OCI-LY3 (cell line): Measurements from ENCODE around the gene ASXL3.

Experiments
- H2AFZ ChIP-seq: fragments of 200-600, 300-600 bp; shearing (Covaris generic); 2 replicates; pipeline ENCODE4 v1.6.0; 2014; ENCODE audit warnings: antibody characterized with exemption, low read depth, low read length
- H3K27ac ChIP-seq: fragments of 200-600, 300-600 bp; sonication (generic); 2 replicates; pipeline ENCODE4 v1.5.1; 2014; ENCODE audit warnings: mild to moderate bottlenecking, low read length, moderate library complexity, mixed read lengths
- H3K27me3 ChIP-seq: fragments of 200-600, 300-600 bp; sonication (generic); 2 replicates; pipeline ENCODE4 v1.6.1; 2014; ENCODE audit warnings: low read depth, low read length, mixed read lengths
- H3K36me3 ChIP-seq: fragments of 200-600, 300-600 bp; sonication (generic); replicated peaks from 2 replicates; pipeline ENCODE3; 2014; ENCODE audit warnings: low read depth, low read length, mixed read lengths
- H3K4me1 ChIP-seq: fragments of 300-600, 200-600 bp; sonication (generic); 2 replicates; pipeline ENCODE4 v1.6.1; 2014; ENCODE audit warnings: low read length, mixed read lengths
- H3K4me2 ChIP-seq: fragments of 200-600, 300-600 bp; sonication (generic); 2 replicates; pipeline ENCODE4 v1.6.1; 2014; ENCODE audit warnings: low read length, mixed read lengths
- H3K4me3 ChIP-seq: fragments of 300-600, 200-600 bp; sonication (generic); 2 replicates; pipeline ENCODE4 v1.5.1; 2014; ENCODE audit warnings: antibody characterized with exemption, mild to moderate bottlenecking, low read length, moderate library complexity
- H3K79me2 ChIP-seq: fragments of 300-600, 200-600 bp; shearing (Covaris generic); 2 replicates; pipeline ENCODE4 v1.6.1; 2014; ENCODE audit warnings: mild to moderate bottlenecking, low read length, mixed read lengths
- H3K9ac ChIP-seq: fragments of 300-600, 200-600 bp; shearing (Covaris generic); 2 replicates; pipeline ENCODE4 v1.6.0; 2014; ENCODE audit warnings: mild to moderate bottlenecking, low read length, moderate library complexity
- H3K9me3 ChIP-seq: fragments of 200-600, 300-600 bp; shearing (Covaris generic); 2 replicates; pipeline ENCODE4 v1.6.1; 2014; ENCODE audit warnings: low read length, mixed read lengths; ENCODE audit not compliant: insufficient read depth
- H4K20me1 ChIP-seq: fragments of 200-600, 300-600 bp; sonication (generic); 2 replicates; pipeline ENCODE4 v1.6.1; 2016; ENCODE audit warnings: low read length, mixed read lengths; ENCODE audit not compliant: insufficient read depth
- CTCF ChIP-seq: fragments of 200-600, 300-600 bp; sonication (generic); IDR thresholded peaks from 2 replicates; pipeline ENCODE4 v1.5.1; 2014; ENCODE audit warnings: antibody characterized with exemption, low read length, low read depth
- EZH2phosphoT487 ChIP-seq: fragments of 200-600 bp; shearing (Covaris generic); IDR thresholded peaks from 2 replicates; pipeline ENCODE4 v1.6.1; 2018; ENCODE audit warnings: antibody characterized with exemption, mixed run types, low read depth

Gene ASXL3

DNA sequence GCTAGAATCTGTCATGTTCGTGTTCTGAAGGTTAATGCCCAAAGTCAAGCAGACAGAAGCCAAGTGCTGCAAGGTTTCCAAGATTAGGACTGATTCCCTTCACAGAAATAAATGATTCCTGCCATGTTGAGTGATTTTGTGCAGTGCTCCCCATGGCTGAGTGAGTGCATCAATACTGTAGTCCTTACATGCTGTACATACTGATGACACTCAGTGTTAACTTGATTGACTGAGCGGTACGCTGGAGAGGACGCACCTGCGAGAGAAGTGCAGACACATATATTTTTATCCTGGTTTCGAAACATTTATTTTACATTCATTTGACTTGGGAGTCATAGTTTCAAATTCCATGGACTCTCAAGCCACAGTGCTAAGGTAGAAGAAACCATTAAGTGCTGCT lies 92.0 kb downstream of the ASXL3 start:
- TF ChIP-seq CTCF = no peak
- no peak for TF ChIP-seq EZH2phosphoT487
- no peak overlapping the region for H3K27ac ChIP-seq
- no peak overlapping the region for H2AFZ ChIP-seq
- no peaks in the 10 kb centered on the region for H4K20me1 ChIP-seq
- H3K9ac ChIP-seq = no peak overlapping the region
- H3K27me3 ChIP-seq = no peaks in the 10 kb centered on the region
- H3K9me3 ChIP-seq = no peaks in the 10 kb centered on the region
- no peaks in the 10 kb centered on the region for H3K36me3 ChIP-seq
- H3K4me2 ChIP-seq = no peak overlapping the region
- no peaks in the 10 kb centered on the region for H3K79me2 ChIP-seq
- no peak overlapping the region for H3K4me3 ChIP-seq
- H3K4me1 ChIP-seq = no peaks in the 10 kb centered on the region

GRCh38 chr18:33673689-33674088 lies 95.7 kb downstream of the ASXL3 start:
- Histone ChIP-seq H2AFZ (no peak overlapping the region), H3K9ac (no peak overlapping the region), H3K79me2 (no peaks in the 10 kb centered on the region), H3K4me2 (no peak overlapping the region), H3K9me3 (no peaks in the 10 kb centered on the region), H3K27me3 (no peaks in the 10 kb centered on the region), H3K36me3 (no peaks in the 10 kb centered on the region), H3K4me3 (no peak overlapping the region), H3K4me1 (no peaks in the 10 kb centered on the region), H3K27ac (no peak overlapping the region), H4K20me1 (no peaks in the 10 kb centered on the region)
- TF ChIP-seq CTCF (no peak), EZH2phosphoT487 (no peak)

GRCh38 chr18:33676593-33676992 lies 98.6 kb downstream of the ASXL3 start:
- Histone ChIP-seq H3K4me2 (no peak overlapping the region), H3K9ac (no peak overlapping the region), H3K27ac (no peak overlapping the region), H3K79me2 (no peaks in the 10 kb centered on the region), H3K27me3 (no peaks in the 10 kb centered on the region), H3K9me3 (no peaks in the 10 kb centered on the region), H2AFZ (no peak overlapping the region), H4K20me1 (no peaks in the 10 kb centered on the region), H3K36me3 (no peaks in the 10 kb centered on the region), H3K4me3 (no peak overlapping the region), H3K4me1 (no peaks in the 10 kb centered on the region)
- no peak for TF ChIP-seq CTCF
- TF ChIP-seq EZH2phosphoT487 = no peak

DNA sequence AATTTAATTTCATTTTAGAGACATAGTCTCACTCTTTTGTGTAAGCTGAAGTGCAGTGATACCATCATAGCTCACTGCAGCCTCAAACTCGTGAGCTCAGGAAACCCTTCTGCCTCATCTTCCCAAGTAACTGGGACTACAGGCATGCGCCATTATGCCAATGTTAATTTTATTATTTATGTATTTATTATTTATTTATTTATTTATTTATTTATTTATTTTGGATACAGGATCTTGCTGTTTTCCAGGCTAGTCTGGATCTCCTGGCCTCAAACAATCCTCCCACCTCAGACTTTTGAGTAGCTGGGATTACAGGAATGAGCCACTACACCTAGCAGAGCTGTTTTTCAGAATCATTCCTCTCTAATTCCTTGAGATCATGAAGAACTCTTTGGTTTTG lies 99.9 kb downstream of the ASXL3 start:
- Histone ChIP-seq H4K20me1 (no peaks in the 10 kb centered on the region), H3K9ac (no peak overlapping the region), H3K27me3 (no peaks in the 10 kb centered on the region), H3K4me2 (no peak overlapping the region), H2AFZ (no peak overlapping the region), H3K9me3 (no peaks in the 10 kb centered on the region), H3K4me1 (no peaks in the 10 kb centered on the region), H3K79me2 (no peaks in the 10 kb centered on the region), H3K27ac (no peak overlapping the region), H3K36me3 (no peaks in the 10 kb centered on the region), H3K4me3 (no peak overlapping the region)
- TF ChIP-seq EZH2phosphoT487 = no peak

- H3K4me2 ChIP-seq = no peak overlapping the region
- H3K79me2 ChIP-seq = no peaks in the 10 kb centered on the region
- no peaks in the 10 kb centered on the region for H3K9me3 ChIP-seq
- H3K27me3 ChIP-seq = no peaks in the 10 kb centered on the region
- no peak overlapping the region for H3K4me3 ChIP-seq
- H4K20me1 ChIP-seq = no peaks in the 10 kb centered on the region
- H3K27ac ChIP-seq = no peak overlapping the region
- no peak overlapping the region for H2AFZ ChIP-seq
- H3K36me3 ChIP-seq = no peaks in the 10 kb centered on the region
- no peaks in the 10 kb centered on the region for H3K4me1 ChIP-seq
- no peak for TF ChIP-seq EZH2phosphoT487
- TF ChIP-seq CTCF = no peak
- H3K9ac ChIP-seq = no peak overlapping the region
Measured at GRCh38 chr18:33682436-33682835, 104.4 kb downstream of the ASXL3 start.
